Cardiac septum (tissue), 1 donor: ENCODE measurements around the gene ARAP1. TPM values are rescaled to one million over a fixed set of nuclear protein-coding genes. Genes with fewer than 3 reads are reported as not detected.

ENCODE experiments used
- DNase-seq: peaks from one replicate; pipeline ENCODE4 v3.0.0-alpha.2; 2020; ENCODE audit warnings: low spot score
- intact Hi-C: fragments of 100-400 bp; cut with DNase I; formaldehyde crosslinking; loops from one replicate; pipeline ENCODE4 v1.14.0; 2022
- total RNA-seq: library from RNA; stranded (reverse); fragmentation: NEBNext Ultra II Directional; extraction: Animal tissue kit (Norgen Biotek cat#: 25700); gene quantifications from one replicate; pipeline ENCODE4 v1.2.1, GENCODE V29; 2021
- donor health status: DM: no; HTN: no; CAD: no.

Gene ARAP1
- total RNA-seq, 1 donor from 2014 or later: 46.3 TPM

DNA sequence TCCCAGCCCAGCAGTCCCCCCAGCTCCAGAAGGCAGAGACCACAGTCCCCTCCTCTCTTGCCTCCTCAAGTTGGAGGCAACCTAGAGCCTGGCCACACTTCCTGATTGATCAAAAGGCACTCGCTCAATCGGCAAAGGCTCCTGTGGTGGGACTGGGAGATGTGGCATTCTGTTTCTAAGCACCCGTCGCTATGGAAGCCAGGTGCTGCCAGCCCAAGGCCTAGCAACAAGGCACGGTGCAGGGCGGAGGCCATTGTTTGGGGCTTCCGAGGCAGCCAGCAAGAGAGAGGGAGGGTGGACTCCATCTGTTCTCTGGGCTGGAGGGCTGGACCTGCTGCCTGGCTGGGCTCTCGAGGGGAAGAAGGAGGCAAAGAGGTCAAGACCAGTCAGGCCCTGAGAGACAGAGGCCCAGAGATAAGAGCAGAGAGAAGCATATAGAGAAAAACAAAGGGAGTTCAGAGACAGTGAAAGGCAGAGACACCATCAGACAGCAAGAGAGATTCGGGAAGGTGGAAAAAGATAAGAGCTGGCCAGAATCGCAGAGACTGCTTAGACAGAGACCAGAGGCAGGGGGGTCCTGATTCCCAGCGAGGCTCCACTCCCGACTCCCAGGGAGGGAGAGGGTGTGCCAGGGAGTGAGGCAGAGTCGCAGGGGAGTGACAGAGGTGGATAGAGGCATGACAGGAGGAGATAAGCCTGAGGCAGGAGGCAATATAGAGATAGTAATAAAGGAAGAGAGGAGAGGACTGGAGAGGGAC is 99.2 kb downstream of the ARAP1 start:
- DNase-seq: no peak
- intact Hi-C loops: no loop called here

DNA sequence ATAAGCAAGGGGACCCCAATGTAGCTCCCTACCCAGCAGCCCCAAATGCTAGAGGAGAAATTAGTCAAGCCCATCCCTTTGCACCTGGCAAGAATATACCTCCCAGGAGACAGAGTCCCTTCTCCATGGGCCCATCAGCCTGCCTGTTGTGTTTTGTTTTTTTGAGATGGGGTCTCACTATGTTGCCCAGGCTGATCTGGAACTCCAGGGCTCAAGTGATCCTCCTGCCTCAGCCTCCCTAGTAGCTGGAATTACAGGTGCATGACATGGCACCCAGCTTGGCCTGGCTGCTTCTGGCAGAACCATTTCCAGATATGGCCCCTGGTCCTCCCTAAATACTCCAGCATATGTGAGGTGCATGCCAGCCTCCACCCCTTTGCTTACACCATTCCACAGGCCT is 100.1 kb downstream of the ARAP1 start:
- intact Hi-C loops: no loop called here
- no peak for DNase-seq

DNA sequence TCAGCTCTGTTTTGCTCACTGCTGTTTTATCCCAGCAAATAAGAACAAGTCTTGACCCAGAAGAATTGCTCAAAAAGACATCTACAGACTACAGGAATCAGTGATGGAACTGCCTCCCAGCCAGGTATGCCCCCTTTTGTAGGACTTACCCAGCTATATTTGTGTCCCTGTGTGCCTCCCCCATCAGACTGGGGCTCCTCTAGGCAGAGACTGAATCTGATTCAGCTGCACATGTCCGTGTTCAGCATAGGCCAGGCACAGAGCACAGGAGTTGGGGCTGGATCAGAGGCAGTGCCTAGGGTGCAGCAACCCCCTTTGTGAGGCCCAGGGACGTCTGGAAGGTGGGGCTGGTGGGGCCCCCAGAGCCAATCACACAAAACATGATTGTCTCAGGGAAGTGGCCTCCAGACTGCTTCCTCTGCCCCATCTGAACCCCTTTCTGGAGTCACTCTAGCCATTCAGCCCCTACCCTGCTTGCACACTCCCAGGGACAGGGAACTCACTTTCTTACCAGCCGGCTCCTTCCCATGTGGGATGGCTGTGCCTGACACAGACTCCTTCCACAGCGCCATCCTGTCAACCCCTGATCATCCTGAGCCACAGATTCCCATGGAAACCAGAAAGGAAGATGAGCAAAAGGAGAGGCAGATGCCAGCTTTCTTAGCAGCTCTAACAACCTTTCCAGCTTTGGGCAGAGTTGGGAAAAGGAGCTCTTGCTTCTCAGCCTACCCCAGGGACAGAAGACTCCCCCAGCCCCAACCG is 102.8 kb downstream of the ARAP1 start:
- intact Hi-C loops: no loop called here
- DNase-seq: no peak

DNA sequence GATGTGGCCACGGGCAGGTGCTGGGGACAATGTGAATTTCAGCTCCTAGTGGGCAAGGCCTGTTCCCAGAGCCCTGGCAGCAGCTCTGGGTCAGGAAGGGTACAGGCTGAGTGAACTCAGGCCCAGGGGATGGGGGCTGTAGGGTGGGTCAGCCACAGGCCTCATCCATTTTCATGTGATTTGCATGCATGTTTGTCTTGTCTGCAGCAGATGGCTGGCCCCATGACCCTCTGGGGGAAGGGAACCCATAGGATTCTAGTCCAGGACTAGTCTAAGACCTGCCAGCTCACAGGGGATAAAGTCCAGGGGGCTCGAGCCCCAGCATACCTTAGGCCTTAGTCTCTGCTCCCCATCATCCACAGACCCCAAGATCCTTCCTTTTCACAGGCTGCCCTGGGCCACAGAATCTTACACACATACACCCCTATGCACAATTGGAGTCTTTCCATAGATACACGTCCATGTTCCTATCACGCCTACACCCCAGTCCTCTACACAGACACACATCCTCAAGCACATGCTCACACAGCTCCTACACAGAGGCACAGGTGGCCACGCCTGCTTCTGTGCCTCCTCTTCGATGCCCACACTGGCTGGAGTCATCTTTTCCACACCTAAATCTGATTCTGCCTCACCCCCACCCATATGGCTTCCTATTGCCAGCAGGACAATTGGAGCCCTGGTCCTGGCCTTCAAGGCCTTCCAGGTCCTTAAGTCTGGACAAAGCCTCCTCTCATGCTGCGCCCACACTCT is 103.6 kb downstream of the ARAP1 start:
- intact Hi-C loops: no loop called here
- no peak for DNase-seq

DNA sequence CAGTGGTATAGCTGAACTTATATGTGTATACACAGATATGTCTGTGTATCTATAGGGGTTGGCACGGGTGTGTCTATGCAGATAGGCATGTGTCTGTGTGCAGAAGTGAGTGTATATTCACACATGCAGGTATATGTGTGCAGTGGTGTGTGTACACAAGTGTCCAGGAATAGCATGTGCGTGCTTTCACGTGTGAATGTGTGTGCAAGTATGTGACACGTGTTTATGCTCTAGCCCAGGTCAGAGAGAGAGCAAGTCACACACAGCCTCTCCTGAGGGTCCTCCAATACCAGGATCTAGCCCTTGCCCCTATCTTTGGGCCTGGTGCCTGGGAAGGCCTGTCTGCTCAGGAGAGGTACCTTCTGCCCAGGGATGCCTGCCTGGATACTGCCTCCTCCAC is 104.3 kb downstream of the ARAP1 start:
- no peak for DNase-seq
- intact Hi-C loops: no loop called here

DNA sequence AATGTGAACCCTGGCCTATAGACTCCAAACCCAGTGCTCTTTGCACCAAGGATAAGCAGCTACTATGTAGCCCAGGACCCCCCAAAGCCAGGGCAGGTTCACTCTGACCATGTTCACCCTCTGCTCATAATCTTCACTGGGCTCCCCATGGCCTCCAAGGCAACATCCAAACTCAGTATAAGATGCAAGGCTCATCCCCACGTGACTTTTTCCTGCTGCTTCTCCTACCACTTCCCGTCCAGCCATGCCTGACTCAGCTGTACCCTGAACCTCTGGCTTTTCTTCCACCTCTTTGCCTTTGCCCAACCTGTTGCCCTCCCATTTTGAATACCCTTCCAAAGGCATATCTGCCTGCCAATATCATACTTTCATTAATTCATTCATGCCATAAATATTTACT is 105.7 kb downstream of the ARAP1 start:
- no peak for DNase-seq
- intact Hi-C loops: no loop called here

DNA sequence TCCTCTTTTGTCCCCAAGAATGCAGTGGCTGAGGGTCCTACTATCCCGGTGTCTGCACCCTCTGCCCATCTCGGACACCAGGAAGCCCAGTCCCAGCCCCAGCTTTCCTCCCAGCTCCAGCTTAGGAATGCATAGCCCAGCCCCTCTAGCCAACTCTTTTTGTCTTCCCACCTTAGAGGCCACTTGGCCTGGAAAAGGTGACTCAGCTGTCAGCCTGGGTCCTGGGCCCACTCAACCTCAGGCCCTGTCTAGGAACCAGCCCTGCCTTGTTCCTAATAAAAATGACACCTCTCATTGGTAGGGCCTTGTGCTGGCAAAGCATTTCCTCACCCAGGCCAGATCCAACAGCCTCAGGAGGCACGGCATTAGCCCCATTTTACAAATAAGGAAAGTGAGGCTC is 106.2 kb downstream of the ARAP1 start:
- intact Hi-C loops: no loop called here

DNA sequence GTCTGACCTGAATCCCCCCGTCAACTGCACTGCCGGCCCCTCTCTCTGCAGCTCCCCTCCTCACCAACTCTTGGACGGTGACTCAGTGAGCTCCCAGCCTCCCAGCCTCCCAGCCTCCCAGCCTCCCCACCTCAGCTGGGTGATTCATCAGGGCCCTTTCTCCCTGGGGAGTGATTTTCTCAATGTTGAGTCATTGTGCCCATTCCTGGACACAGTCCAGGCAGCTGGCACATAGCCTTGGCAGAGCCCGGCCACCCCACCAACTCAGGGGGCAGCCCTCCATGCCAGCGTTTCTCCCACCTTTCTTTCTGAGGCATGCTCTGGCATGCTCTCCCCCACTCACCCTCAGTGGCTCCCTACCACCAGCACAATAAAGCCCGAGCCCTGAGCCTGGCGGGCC is 108.7 kb downstream of the ARAP1 start:
- DNase-seq: no peak
- intact Hi-C loops: loop anchor here (1.0 to 5.0 kb wide), 3 partner anchors 44 to 161 kb away; no protein-coding TSS in a partner anchor

More for the DNA sequence above, 106.2 kb downstream of the ARAP1 start:
- no peak for DNase-seq

DNA sequence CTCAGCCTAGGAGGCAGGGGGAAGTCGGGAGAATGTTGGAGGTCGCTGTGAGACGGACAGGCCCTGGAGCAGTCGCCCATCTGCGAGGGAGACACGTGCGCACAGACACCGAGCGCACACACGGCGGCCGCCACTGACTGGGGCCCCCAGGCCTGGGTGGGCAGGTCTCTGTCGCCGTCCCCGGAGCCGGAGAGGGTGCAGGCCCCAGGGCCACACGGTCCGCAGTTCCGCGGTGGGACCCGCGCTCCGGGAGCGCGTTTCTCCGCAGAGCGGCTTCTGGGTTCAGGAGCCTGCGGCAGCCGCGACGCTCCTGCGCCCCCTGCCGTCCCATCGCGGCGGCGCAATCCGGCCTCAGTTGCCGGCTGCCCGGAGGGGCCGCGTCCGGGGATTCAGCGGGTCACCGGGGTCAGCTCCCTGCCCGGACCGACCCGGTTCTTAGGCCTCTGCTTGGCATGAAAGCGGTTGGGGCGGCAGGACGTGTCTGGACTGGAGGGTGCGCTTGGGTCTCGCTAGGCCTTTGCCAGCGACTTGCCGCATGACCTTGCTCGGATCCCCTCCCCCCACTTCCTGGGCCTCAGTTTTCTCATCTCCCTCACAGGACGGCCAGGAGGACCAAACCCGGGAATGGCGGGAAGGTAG is 109.2 kb downstream of the ARAP1 start:
- peak; percentile 84 for DNase-seq
- intact Hi-C loops: loop anchor here (1.0 to 5.0 kb wide), 3 partner anchors 44 to 161 kb away; no protein-coding TSS in a partner anchor

DNA sequence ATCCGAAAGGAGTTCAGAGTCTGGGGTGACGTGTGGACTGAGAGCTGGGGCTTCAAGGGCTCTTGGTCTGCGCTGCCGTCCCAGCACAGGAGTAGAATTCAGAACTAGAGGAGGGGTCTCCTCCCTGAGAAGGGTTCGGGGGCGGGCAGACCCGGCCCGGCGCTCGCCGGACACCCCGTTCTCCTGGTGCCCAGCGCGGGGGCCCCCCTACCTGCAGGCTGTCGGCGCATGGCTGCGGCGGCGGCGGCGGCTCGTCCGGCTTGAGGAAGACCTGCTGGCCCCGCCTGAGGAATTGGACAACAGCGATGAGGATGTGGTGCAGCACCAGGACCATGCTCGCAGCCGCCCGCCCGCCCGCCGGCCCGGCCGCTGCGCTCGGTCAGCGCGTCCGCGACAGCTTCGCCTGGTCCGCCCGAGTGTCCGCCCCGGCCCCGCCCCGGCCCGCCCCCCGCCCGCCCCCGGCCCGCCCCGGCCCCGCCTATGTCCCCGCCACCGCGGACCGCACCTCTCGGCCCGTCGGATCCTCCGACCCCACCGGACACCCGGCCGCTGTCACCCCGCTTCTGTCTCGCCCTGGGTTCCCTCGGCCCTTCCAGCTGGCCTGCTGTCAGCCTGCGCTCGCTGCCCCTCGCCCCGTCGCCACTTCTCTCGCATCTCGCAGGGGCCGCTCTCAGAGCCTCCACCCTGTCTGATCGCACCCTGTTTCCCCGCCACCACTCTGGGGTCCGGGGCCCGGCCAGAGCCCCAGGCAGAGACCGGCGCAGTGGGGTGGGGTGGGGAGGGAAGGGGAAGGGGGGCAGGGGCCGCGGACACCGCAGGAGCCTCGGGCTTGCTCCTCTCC is 109.9 kb downstream of the ARAP1 start:
- no peak for DNase-seq
- intact Hi-C loops: loop anchor here (5.0 kb wide), 1 partner anchor 160 kb away; no protein-coding TSS in a partner anchor

DNA sequence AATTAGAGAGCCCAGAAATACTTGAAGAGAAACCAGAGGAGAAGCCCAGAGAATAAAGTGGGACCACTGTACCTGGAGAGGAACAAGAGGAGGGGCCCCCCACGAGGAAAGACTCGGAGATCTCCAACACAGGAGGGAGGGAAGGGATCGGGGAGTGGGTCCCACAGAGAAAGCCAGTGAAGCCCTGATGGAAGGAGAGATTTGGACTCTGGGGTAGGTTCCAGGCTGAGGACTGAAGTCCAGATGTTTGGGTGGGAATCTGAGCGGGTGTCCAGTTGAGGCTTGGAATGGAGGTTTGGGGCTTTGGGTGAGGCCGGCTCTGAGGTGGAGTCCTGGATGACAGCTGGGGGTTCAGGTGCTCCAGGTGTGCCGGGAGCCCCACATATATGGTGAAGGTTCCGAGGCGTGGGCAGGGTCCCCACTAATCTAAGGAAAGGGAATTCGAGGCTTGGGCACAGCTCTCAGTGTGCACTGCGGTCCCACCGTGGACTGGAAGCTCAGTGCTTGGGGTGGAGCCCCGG is 110.6 kb downstream of the ARAP1 start:
- DNase-seq: no peak
- intact Hi-C loops: loop anchor here (5.0 kb wide), 1 partner anchor 159 kb away; no protein-coding TSS in a partner anchor

DNA sequence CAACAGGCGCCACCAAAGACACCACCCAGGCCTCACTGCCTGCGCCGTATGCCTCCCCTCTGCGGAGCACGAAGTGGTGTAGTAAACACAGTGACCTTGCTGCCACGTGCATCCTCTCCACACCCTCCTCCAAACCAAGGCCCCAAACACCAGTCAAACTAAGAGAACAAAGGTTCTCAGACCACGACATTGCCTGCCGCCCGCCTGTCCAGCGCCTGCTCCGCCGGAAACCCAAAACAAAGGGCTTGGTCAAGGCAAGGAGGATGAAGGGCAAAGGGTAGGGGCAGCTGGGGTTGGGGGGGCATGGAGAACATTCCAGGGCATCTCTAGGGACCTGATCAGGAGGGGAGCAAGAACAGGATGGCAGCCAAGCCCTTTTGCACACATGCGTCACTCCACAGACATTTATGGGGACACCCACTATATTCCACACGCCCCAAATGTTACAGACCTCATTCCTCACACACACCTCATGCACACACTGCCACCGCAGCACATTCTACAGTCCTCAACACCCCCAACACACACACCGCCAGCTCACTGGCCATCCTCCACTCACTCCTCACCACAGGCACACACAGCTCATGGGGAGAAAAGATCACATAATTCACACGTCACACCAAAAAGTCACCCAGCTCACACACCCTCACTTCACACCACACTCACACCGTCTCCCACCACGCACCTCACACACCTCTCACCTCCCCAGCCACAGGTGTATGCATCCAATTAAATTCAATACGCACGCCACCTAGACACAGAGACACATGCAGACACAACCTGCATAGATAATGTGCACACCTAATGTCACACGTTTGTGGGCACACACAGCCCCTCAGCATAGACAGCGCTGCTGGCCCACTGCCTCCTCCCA is 112.5 kb downstream of the ARAP1 start:
- intact Hi-C loops: loop anchor here (5.0 kb wide), 1 partner anchor 157 kb away; no protein-coding TSS in a partner anchor
- peak; percentile 83 for DNase-seq

DNA sequence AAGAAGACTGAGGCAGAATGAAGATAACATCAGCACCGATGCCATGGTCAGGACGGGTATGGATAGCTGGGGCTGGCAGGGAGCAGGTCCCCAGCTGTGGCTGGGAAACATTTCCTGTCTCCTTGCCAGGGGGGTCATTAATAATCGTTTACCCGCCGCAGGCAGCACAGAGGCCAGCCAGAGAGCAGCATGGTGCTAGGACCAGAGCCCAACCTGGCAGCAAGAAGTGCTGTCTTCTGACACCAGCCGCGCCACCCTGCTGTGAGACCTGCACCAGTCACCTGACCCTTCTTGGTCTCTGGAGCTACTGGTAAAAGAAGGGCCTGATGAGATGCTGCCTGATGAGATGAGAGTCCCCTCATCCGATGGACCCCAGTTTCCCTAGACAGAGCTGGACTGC is 114.3 kb downstream of the ARAP1 start:
- intact Hi-C loops: no loop called here
- DNase-seq: no peak

DNA sequence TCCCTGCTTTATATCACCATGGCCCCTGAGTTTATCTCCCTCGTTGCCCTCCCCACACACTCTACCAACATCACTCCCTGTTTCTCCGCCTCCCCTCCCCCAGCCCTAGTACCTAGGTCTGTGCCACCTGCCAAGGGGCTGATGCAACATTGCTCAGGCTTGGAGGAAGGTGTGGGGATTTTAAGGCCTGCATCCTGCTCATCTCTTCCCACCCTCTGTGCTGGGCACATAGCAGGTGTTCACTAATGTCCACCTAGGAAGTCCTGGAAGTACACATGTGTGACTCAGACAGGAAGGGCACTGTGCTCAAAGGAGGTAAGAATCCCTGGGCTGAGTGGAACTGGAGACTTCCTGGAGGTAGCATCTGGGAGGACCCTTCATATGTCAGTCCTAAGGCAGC is 115.0 kb downstream of the ARAP1 start:
- intact Hi-C loops: no loop called here
- no peak for DNase-seq

DNA sequence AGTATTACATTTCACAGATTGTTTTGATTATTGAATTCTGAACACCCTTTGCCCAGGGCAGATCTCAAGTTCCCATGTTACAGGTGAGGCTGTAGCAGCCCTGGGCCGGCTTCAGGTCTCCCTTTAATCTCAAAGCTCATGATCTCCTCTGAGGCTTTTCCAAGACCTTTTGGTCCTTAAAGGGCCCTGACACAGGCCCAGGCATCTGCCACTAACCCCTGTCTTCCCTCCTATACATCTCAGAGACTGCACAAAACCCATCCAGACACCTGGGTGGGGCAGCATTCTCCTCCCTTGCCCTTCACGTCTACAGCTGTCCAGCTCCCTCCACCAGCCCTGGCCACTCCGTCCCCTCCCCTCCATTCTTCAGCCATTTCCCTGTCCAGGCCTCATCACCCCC is 115.8 kb downstream of the ARAP1 start:
- intact Hi-C loops: no loop called here
- no peak for DNase-seq

DNA sequence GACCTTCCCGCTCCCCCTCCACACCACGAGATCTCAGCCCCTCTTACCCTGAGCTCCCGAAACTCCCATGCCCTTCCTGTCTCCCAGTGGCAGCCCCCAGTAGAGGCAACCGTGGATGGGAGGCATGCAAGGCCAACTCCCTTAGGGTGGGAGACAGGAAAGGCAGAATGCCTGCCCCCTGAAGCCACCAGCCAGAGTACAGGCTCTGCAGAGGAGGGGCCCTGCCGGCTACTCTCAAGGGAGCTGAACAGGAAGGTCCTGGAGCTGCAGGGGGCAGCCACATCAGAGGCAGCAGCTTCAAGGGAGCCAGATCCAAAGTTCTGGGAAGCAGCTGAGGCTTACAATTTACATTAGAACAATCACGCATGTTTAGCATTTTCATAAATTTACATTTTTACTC is 116.3 kb downstream of the ARAP1 start:
- intact Hi-C loops: no loop called here
- DNase-seq: no peak

DNA sequence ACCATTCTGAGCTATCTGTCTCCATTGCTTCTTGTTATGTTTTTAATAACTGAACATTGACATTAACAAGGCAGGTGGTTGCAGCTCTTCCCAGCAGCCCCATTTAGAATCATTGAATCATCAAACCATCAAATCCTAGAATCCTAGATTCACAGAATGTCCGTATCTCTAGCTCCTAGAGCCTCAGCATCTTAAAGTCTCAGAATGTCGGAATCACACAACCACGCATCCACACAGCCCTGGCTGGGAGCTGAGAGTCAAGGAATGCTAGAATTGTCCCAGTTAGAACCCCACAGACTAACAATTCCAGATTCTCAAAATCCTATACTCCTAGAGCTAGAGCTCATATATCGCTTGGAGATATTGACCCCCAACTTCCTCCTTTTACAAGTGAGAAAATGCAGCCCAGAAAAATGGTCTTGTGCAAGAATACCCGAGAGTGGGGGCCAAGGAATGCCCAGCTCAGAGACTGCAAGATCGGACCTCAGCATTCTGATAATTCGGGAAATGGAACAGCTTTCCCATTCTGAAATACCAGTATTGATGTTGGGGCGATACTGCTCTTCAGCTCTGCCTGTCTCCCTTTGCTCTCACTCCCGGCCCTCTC is 116.8 kb downstream of the ARAP1 start:
- DNase-seq: no peak
- intact Hi-C loops: no loop called here
